ENCODE data around the gene JSRP1.
A peak's percentile ranks its signal among the peaks of the same experiment; 100 is the strongest.

Gene JSRP1

GRCh38 chr19:2232286-2233151 is 23.7 kb downstream of the JSRP1 start:
- no peak for DNase-seq

GRCh38 chr19:2231621-2232221 is 24.5 kb downstream of the JSRP1 start:
- peak in 3 of 4 experiments; percentile 36 to 47 (median 38) for DNase-seq

- DNase-seq = no peak
These were observed 25.2 kb downstream of the JSRP1 start for GRCh38 chr19:2230807-2231533.

- no peak for DNase-seq
These were observed 26.1 kb downstream of the JSRP1 start for GRCh38 chr19:2230033-2230531.

- DNase-seq = no peak
These were observed 26.8 kb downstream of the JSRP1 start for GRCh38 chr19:2229103-2230032.

- no peak for DNase-seq
These were observed 27.8 kb downstream of the JSRP1 start for GRCh38 chr19:2228157-2229030.

- DNase-seq = peak in 3 of 4 experiments; percentile 60 to 74 (median 71)
These were observed 28.6 kb downstream of the JSRP1 start for GRCh38 chr19:2227415-2228156.

- no peak for DNase-seq
These were observed 29.3 kb downstream of the JSRP1 start for GRCh38 chr19:2226840-2227360.

GRCh38 chr19:2226051-2226839 is 30.0 kb downstream of the JSRP1 start:
- no peak for DNase-seq

- DNase-seq = no peak
These were observed 30.7 kb downstream of the JSRP1 start for GRCh38 chr19:2225415-2226050.

GRCh38 chr19:2224754-2225349 is 31.4 kb downstream of the JSRP1 start:
- DNase-seq = no peak

- DNase-seq = no peak
These were observed 32.3 kb downstream of the JSRP1 start for GRCh38 chr19:2223959-2224358.

GRCh38 chr19:2223391-2223790 is 32.8 kb downstream of the JSRP1 start:
- no peak for DNase-seq

GRCh38 chr19:2221918-2222317 is 34.3 kb downstream of the JSRP1 start:
- no peak for DNase-seq

GRCh38 chr19:2221250-2221831 is 34.9 kb downstream of the JSRP1 start:
- DNase-seq = no peak

- no peak for DNase-seq
These were observed 36.5 kb downstream of the JSRP1 start for GRCh38 chr19:2219726-2220125.

- no peak for DNase-seq
These were observed 38.6 kb downstream of the JSRP1 start for GRCh38 chr19:2217591-2217990.

All from suppressor macrophage (primary cell).